COLO829 (cell line): ENCODE results near the gene TEX52.
"Not testable (repeated sequence)": the region's sequence is repeated elsewhere in the genome, so short reads cannot be mapped to it uniquely, and the experiment has no call there.

ENCODE experiments used
- DNase-seq: peaks from one replicate; pipeline ENCODE4 v3.0.0; 2012; ENCODE audit warnings: low spot score

TEX52 gene

DNA sequence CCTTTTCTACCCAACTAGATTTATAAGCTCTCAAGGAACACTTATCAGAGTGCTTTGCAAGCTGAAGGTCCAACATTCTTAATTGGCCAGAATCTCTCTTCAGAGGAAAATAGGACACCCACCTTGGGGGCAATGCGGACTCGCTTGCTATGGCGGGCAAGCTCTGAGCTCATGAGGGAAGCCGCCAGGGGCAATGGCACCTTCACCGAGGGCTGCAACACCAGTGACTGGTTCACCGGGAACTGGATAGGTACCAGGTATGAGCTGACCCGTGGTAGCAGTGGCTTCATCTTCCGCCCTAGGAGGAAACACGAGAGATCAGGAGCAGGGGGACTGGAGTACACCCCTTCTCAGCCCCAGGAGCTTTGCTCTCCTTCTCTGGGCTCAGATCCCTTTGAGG, 7.4 kb upstream of the TEX52 start:
- DNase-seq: no peak

GRCh38 chr12:2863402-2863801, 6.6 kb upstream of the TEX52 start:
- DNase-seq: not testable (repeated sequence)

GRCh38 chr12:2862876-2863275, 6.0 kb upstream of the TEX52 start:
- no peak for DNase-seq

DNA sequence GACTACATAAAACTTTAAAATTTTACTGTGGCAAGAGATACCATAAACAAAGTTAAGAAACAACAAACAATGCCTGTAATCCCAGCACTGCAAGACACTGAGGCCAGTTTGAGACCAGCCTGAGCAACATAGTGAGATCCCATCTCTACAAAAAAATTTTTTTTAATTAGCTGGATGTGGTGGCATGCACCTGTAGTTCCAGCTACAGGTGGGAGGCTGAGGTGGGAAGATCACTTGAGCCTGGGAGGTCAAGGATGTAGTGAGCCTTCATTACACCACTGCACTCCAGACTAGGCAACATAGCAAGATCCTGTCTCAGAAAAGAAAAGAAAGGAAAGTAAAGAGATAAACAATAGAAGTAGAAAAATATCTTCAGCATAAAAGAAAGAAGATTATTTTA, 3.3 kb upstream of the TEX52 start:
- no peak for DNase-seq

DNA sequence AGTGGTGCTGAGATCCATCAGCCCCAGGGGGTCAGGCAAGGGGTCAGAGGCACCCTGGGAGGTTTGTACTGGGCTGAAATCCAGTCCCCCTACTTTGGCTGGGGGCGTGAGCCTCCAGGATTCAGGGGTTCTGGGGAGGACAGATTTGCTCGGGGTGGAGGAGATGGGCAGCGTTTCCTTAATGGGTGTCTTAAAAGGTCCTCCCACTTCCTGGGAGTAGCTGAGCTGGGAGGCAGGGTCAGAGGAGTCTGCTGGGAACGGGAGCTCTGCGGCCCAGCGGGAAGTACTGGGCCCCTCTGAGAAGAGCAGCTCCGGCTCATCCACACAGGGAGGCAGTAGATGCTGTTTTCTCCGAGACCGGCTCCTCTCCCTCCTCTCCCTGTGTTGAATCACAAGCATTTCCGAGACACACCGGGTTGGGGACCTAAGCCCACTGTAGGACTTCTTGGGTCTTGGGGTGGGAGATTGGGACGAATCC, 2.1 kb upstream of the TEX52 start:
- no peak for DNase-seq

DNA sequence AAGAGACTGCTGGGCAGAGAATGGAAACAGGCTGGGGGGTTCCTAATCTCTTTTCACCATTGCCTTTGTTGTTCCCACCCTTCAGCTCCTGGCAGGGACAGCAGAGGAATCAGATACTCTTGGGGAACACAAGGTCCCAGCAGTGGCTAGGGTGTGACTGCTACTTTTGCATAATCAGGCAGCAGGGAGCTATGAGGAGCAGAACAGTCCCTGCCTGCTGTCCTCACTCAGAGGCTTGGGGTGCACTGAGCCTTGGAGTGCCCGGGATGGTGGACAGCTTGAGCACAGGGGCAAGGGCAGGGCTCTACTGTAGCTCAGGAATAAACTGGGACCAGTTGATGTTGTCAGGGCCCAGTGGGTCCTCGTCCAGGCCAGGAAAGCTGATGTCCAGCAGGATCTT, 1.5 kb upstream of the TEX52 start:
- DNase-seq: no peak

DNA sequence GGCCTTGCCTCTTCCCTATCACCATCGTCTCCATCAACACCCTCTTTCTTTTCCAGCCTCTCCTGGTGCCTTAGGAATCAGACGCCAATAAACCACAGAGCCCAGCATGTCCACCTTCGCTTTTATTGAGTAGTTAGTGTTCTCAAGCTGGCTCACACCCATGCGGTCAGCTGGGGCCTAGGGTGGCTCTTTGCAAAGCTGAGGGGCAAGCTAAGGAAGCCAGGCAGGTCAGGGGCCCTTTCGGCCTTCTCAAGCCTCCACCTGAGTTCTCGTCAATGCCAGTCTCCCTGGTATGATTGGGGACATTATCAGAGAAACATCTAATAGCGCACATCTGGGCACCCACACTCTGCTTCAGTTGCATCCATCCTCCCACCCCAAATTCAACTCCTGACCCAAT, 737 bp upstream of the TEX52 start:
- DNase-seq: no peak

GRCh38 chr12:2856051-2856450, 788 bp downstream of the TEX52 start:
- DNase-seq: no peak

GRCh38 chr12:2855546-2855945, 1.3 kb downstream of the TEX52 start:
- no peak for DNase-seq

GRCh38 chr12:2854669-2855453, 2.0 kb downstream of the TEX52 start:
- no peak for DNase-seq

GRCh38 chr12:2853626-2854025, 3.2 kb downstream of the TEX52 start:
- peak; percentile 89 for DNase-seq

DNA sequence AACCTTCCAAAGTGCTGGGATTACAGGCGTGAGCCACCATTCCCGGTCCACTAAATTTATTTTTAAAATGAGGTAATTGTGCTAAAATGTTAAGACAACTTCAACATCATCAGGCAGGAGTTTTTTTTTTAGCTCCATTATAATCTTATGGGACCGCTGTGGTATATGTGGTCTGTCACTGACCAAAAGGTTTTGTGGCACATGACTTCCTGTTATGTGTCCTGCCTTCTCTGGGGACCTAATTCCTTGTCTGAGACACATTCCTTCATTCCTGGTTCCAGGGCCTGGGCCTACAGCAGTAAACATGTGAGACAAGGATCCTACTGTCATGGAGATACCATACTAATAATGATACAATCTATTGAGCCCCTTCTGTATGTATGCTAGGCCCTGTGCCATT, 4.9 kb downstream of the TEX52 start:
- DNase-seq: no peak

DNA sequence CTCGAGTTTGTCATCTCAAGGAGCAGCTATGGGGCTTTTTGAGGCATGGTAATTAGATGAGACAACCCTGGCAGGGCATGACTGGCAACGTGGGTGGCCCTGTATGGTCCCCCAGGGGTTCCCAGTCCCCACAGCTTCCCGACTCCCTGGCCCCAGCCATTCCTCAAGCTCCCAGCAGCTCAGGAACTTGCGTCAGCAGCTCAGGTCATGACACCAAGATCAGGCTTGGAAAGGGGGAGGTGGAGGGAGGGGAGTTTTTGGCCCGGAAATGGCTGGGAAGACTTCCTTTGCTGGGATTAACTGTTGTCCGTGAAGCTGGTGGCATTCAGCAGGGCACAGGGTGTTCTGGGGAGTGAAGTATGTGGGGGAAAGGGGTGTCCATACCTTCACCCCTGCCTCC, 11.6 kb downstream of the TEX52 start:
- no peak for DNase-seq

GRCh38 chr12:2844786-2845185, 12.1 kb downstream of the TEX52 start:
- no peak for DNase-seq

GRCh38 chr12:2842948-2843347, 13.9 kb downstream of the TEX52 start:
- DNase-seq: peak; percentile 28

DNA sequence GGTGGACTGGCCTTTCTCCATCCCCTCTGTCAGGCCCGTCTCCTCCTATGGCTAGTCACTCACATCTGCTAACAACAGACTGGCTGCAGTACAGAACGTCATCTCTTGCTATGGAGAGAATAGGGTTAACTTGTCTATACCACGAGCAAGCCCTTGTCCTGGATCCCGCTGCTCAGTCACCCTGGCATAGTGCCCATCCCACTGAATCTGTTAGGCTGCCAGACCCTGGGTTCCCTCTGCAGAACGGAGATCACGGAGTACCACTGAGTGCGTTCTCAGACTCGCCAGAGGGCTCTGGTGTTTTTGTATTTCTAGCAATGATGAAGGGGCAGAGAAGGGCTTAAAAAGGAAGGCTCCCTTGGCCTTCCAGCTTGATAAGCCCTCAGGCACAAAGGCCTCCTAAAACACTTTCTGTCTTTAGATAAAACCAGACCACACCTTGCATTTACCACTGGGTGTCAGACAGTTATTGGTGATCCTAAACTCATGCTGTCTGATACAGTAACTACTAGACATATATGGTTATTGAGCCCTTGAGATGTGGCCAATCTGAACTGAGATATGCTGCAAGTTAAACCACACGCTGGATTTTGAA, 15.7 kb downstream of the TEX52 start:
- no peak for DNase-seq

- no peak for DNase-seq
Measured at GRCh38 chr12:2836574-2836973, 20.3 kb downstream of the TEX52 start.

DNA sequence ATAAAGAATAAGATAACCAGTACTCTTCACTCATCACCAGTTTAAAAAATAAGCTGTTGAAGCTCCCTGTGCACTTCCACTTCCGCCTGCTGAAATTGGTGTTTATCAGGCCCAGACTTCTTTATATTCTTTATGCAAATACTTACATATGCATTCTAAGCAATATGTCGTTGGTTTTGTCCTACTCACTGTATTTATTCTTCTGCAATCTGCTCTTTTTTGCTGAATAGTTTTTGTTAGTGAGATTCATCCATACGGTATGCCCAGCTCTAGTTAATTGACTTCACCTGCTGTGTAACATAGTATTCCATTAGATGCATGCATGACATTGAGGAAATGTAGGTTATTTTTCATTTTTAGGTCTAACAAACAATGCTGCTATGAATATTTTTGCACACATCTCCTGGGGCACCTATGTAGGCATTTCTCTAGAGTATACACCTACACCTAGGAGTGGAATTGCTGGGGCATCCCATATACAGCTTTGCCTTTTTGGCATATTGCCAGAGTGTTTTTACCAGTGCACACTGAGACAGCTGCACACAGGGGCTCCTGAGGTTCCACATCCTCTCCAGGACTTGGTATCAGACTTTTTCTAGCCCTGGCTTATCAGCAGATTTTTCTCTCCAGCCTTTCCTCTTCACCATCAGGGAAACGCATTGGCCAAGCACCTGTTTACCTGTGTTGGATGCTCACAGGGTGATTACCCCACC, 21.0 kb downstream of the TEX52 start:
- DNase-seq: no peak

DNA sequence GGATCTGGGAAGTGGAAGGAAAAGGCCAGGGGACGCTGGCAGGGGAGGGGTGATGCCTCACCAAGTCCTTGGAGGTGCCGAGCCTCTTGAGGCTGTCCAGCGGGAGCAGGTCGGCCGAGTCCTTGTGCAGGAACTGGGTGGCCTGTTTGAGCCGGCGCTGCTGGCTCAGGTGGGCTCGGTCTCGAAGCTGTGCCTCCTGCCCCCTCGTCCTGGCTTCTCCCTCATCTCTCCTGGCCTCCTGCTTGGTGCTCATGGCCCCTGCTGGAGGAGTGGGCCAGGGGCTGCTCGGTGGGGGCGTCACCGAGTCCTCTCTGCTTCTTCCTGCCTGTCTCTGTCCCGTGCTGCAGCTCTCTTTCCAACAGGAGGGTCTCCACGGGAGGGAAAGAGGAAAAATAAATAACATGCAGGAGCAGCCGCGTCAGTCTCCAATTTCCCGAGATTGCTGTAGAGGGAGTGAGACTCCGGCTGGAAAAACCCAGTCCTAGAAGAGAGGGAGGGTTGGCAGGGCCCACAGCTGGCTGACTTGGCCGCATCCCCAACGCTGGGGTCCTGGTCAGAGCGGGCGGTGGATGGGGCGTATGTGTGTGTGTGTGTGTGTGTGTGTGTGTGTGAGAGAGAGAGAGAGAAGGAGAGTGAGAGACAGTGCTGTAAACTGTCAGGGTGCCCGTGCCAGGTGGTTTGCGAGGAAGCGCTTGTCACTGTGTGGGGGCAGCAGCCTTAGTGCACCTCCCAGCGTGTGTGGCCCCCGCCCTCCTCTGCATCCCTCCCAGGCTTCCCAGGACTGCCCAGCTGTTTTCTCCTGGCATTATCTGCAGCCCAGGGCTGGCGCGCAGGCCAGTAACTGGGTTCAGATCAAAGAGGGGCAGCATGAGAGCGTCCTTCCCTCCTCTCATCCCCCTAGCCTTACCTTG, 22.0 kb downstream of the TEX52 start, which contains the start of gene NRIP2:
TSS of gene NRIP2 (minus strand) at position 455 of the 911 bp plus-strand sequence. CDS start at position 403, 52 bp downstream.
- no peak for DNase-seq

DNA sequence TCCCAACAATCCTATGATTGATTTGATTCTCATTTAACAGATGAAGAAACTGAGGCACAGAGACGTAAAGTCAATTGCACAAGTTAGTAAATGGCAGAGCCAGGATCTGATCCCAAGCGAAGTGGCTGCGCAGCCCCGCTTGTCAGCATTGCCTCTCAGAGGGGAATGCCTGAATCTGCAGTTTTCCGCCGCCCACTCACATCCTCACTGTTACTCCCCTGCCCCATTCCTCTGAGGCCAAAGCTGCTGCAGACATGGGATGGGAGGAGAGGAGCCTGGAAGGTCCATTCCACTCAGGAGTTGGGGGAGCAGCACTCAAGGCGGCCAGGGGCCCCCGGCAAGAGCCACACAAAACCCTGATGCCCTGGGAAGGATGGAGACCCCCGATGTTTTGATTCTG, 23.0 kb downstream of the TEX52 start:
- no peak for DNase-seq

DNA sequence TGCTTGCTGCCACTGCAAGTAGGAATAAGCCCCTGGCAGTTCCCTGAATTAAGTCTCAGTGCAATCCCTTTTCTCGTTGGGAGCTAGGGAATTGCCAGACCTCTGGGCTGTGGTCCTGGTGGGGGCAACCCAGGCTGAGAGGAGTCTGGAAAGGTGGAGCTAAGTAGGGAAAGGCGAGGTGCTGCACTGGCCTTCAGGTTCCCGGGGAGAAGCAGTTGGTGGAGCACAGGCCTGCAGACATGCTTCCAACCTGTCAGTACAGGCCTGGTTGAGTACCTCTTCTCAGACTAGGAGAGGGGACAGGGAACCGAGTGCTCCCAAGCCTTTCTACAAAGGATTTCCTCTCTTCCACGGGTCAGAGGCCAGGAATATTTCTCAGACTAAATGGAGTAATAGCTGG, 23.5 kb downstream of the TEX52 start:
- DNase-seq: no peak

DNA sequence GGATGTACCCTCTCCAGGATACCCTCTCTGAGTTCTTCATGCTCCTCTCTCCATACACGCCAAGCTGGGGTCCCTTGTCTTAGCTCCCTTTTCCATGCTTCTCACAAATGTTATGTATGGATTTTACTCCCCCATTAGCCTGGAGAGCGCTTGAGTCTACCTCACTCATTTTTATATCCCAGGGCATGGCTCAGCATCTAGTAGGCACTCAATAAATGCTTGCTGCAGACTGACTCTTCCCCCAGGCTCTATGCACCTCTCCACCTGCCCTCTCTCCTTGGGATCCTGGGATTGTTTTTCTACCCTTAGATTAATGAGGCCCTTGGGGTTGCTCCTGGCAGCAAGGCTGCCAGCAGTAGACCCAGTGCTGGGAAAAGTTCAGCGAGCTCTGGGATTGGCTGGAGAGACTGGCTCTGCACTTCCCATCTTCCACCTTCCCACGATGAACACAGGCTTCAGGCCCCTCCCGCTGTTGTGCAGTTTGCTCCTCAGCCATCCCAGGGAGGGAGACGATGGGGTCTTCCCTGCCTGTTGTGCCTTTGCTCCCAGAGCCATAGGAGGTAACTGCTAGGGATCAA, 24.2 kb downstream of the TEX52 start:
- no peak for DNase-seq
